K562 (cell line): ENCODE measurements around the gene CXCL1. TPM values are rescaled to one million over a fixed set of nuclear protein-coding genes. Genes with fewer than 3 reads are reported as not detected.
A peak's percentile ranks its signal among the peaks of the same experiment; 100 is the strongest.

Experiments used
- BDP1 ChIP-seq: IDR thresholded peaks from 3 replicates; pipeline ENCODE4 v1.6.1; 2011; ENCODE audit not compliant: insufficient read length, insufficient read depth
- CCAR2 ChIP-seq: fragments of 200-400 bp; formaldehyde crosslinking; IDR thresholded peaks from 2 replicates; pipeline ENCODE4 v1.6.1; 2017; ENCODE audit warnings: mild to moderate bottlenecking, low read depth, low read length
- CREBBP ChIP-seq: IDR thresholded peaks from one replicate; pipeline ENCODE4 v1.6.1; 2012; ENCODE audit warnings: low read depth, mild to moderate bottlenecking, control low read depth, inconsistent platforms, low read length
- DDX20 ChIP-seq: fragments of 450-650 bp; IDR thresholded peaks from 2 replicates; pipeline ENCODE4 v1.6.1; 2016; ENCODE audit warnings: missing genetic modification characterization, low read depth, mild to moderate bottlenecking, missing compliant biosample characterization, moderate library complexity
- FOXP4 ChIP-seq: sonication (generic); formaldehyde crosslinking; IDR thresholded peaks from 2 replicates; pipeline ENCODE4 v1.8.0; 2022; ENCODE audit warnings: mild to moderate bottlenecking, missing genetic modification reagents, borderline replicate concordance
- HDAC8 ChIP-seq: fragments of 450-650 bp; IDR thresholded peaks from 2 replicates; pipeline ENCODE4 v1.6.1; 2016; ENCODE audit warnings: mild to moderate bottlenecking, missing genetic modification characterization, moderate library complexity, missing compliant biosample characterization
- HNRNPK ChIP-seq: fragments of 200-400 bp; formaldehyde crosslinking; IDR thresholded peaks from one replicate; pipeline ENCODE4 v1.6.1; 2018; ENCODE audit warnings: mild to moderate bottlenecking, low read depth, low read length; ENCODE audit not compliant: poor library complexity, severe bottlenecking
- JUND ChIP-seq, 2 experiments: IDR thresholded peaks; 2 replicates in 1 of 2; 3 replicates in 1 of 2; pipeline ENCODE4 v1.6.1; 2011; ENCODE audit warnings: borderline replicate concordance in 2 of 2, low read depth in 2 of 2, low read length in 2 of 2, improper control_type of control experiment in 1 of 2, missing biosample characterization in 1 of 2, missing genetic modification characterization in 1 of 2, missing genetic modification reagents in 1 of 2
- MITF ChIP-seq: IDR thresholded peaks from 2 replicates; pipeline ENCODE4 v1.6.1; 2014; ENCODE audit warnings: antibody characterized with exemption
- SIN3A ChIP-seq, 2 experiments: fragments of 150-350 bp in 1 of 2; IDR thresholded peaks; 2 replicates each; pipeline ENCODE4 v1.6.1; 2011 to 2016; ENCODE audit warnings: borderline replicate concordance in 2 of 2, low read depth in 2 of 2, low read length in 2 of 2, mild to moderate bottlenecking in 2 of 2, moderate library complexity in 2 of 2; ENCODE audit not compliant: control insufficient read depth in 1 of 2
- SMARCE1 ChIP-seq: fragments of 450-650 bp; IDR thresholded peaks from 2 replicates; pipeline ENCODE4 v1.7.1; 2016; ENCODE audit warnings: mild to moderate bottlenecking
- SRF ChIP-seq, 2 experiments: fragments of 250-450, 450-650 bp in 1 of 2; sonication (Bioruptor Pico) in 1 of 2; sonication (generic) in 1 of 2; formaldehyde crosslinking; IDR thresholded peaks; 2 replicates each; pipeline versions ENCODE4 v1.5.0 to v1.5.1; 2020 to 2022; ENCODE audit warnings: mild to moderate bottlenecking in 1 of 2, missing genetic modification reagents in 1 of 2
- TCF7 ChIP-seq: sonication (generic); IDR thresholded peaks from 2 replicates; pipeline ENCODE4 v1.6.1; 2016; ENCODE audit warnings: antibody characterized with exemption, borderline replicate concordance
- TCF7L2 ChIP-seq: fragments of 150-350 bp; IDR thresholded peaks from 2 replicates; pipeline ENCODE4 v1.6.1; 2016; ENCODE audit warnings: low read depth, mild to moderate bottlenecking, low read length, moderate library complexity
- YBX1 ChIP-seq: fragments of 450-650 bp; IDR thresholded peaks from 2 replicates; pipeline ENCODE4 v1.7.1; 2016; ENCODE audit warnings: mild to moderate bottlenecking
- ZC3H11A ChIP-seq: IDR thresholded peaks from 2 replicates; pipeline ENCODE4 v1.6.1; 2012; ENCODE audit warnings: low read depth, low read length, improper control_type of control experiment
- ZNF398 ChIP-seq: fragments of 250-450 bp; sonication (Bioruptor Pico); IDR thresholded peaks from 2 replicates; pipeline ENCODE4 v1.8.0; 2021; ENCODE audit warnings: moderate library complexity, mild to moderate bottlenecking, inconsistent platforms
- ZNF449 ChIP-seq: fragments of 250-450 bp; sonication (Bioruptor Pico); IDR thresholded peaks from 2 replicates; pipeline ENCODE4 v1.8.0; 2022; ENCODE audit warnings: moderate library complexity, mild to moderate bottlenecking, inconsistent platforms
- ZNF507 ChIP-seq: conservative IDR thresholded peaks from 2 replicates; pipeline ENCODE4 v1.6.1; 2017; ENCODE audit warnings: missing genetic modification characterization, missing compliant biosample characterization
- ZNF778 ChIP-seq: fragments of 450-650 bp; formaldehyde crosslinking; IDR thresholded peaks from 2 replicates; pipeline ENCODE4 v1.4.0; 2020; ENCODE audit warnings: mild to moderate bottlenecking, moderate library complexity
- ZNF79 ChIP-seq: fragments of 250-450 bp; sonication (Bioruptor Pico); IDR thresholded peaks from 2 replicates; pipeline ENCODE4 v1.4.0; 2020; ENCODE audit warnings: low read depth, mild to moderate bottlenecking, moderate library complexity
- ZZZ3 ChIP-seq: fragments of 450-650 bp; IDR thresholded peaks from 2 replicates; pipeline ENCODE4 v1.6.1; 2016; ENCODE audit warnings: antibody characterized with exemption, mild to moderate bottlenecking, moderate library complexity
- polyA plus RNA-seq, 8 experiments: library from polyadenylated mRNA; depleted of rRNA in 4 of 8; stranded (reverse) in 5 of 8; unstranded in 3 of 8; fragments of >200 nt; fragmentation: Nextera tagmentation in 2 of 8; fragmentation: Illumina TruSeq in 1 of 8; extraction: Ambion mirVana in 2 of 8; extraction: Trizol in 1 of 8; gene quantifications; 2 replicates each; pipeline versions ENCODE4 v1.2.1 to v1.2.3, GENCODE V29; 2011 to 2014; ENCODE audit warnings: inconsistent platforms in 1 of 8, missing spikeins in 1 of 8
- total RNA-seq, 7 experiments: library from RNA; depleted of rRNA in 6 of 7; stranded (reverse); fragments of >200 nt in 6 of 7; fragmentation: Illumina TruSeq in 2 of 7; extraction: Trizol in 2 of 7; gene quantifications; 2 replicates each; pipeline versions ENCODE4 v1.2.1 to v1.2.3, GENCODE V29; 2011 to 2021; ENCODE audit warnings: low replicate concordance in 1 of 7

Gene CXCL1
- total and polyA plus RNA-seq, 9 of the 15 experiments (the other 6 are each of a cell fraction or from before 2014, with no cell fraction given): 0.07 to 2.2 (median 0.32) TPM; not detected in 3

- no peak for TF ChIP-seq ZNF778
- peak; percentile 95 for TF ChIP-seq SMARCE1
- TF ChIP-seq ZC3H11A: no peak
- no peak for TF ChIP-seq HNRNPK
- no peak; the same call in 1 of the 2 replicates for TF ChIP-seq TCF7
- TF ChIP-seq MITF: no peak
- TF ChIP-seq FOXP4: no peak
- no peak for TF ChIP-seq ZNF79 (CRISPR knock-in tag)
- TF ChIP-seq HDAC8 (tag): no peak
- TF ChIP-seq CCAR2: no peak
- no peak for TF ChIP-seq TCF7L2
- no peak for TF ChIP-seq ZZZ3
- peak; percentile 87 for TF ChIP-seq JUND (IDR thresholded peaks at IDR 0.05; ENCODE audit: borderline replicate concordance, low read depth, low read length)
- TF ChIP-seq JUND (tag; IDR thresholded peaks at IDR 0.05; ENCODE audit: borderline replicate concordance, low read depth, low read length): peak; percentile 79; the same call in 2 of the 3 replicates
- TF ChIP-seq BDP1: no peak
- TF ChIP-seq YBX1: no peak
- TF ChIP-seq ZNF398 (CRISPR knock-in tag): no peak
- TF ChIP-seq SIN3A (IDR thresholded peaks at IDR 0.05; ENCODE audit: borderline replicate concordance in 2 of 2, control insufficient read depth in 1 of 2, low read depth in 2 of 2, low read length in 2 of 2): no peak
- TF ChIP-seq ZNF449 (CRISPR knock-in tag): no peak
- no peak for TF ChIP-seq ZNF507 (tag)
- no peak for TF ChIP-seq DDX20 (tag)
- no peak for TF ChIP-seq CREBBP
- no peak for TF ChIP-seq SRF (CRISPR knock-in tag; IDR thresholded peaks at IDR 0.05)
Measured at GRCh38 chr4:73832651-73833237, 36.4 kb upstream of the CXCL1 start (continued).
